Measurements from ENCODE around the gene FKBP8. TPM values are rescaled to one million over a fixed set of nuclear protein-coding genes. Genes with fewer than 3 reads are reported as not detected.

FKBP8 gene
- total RNA-seq, 1 experiment from 2014 or later: 243 TPM

DNA sequence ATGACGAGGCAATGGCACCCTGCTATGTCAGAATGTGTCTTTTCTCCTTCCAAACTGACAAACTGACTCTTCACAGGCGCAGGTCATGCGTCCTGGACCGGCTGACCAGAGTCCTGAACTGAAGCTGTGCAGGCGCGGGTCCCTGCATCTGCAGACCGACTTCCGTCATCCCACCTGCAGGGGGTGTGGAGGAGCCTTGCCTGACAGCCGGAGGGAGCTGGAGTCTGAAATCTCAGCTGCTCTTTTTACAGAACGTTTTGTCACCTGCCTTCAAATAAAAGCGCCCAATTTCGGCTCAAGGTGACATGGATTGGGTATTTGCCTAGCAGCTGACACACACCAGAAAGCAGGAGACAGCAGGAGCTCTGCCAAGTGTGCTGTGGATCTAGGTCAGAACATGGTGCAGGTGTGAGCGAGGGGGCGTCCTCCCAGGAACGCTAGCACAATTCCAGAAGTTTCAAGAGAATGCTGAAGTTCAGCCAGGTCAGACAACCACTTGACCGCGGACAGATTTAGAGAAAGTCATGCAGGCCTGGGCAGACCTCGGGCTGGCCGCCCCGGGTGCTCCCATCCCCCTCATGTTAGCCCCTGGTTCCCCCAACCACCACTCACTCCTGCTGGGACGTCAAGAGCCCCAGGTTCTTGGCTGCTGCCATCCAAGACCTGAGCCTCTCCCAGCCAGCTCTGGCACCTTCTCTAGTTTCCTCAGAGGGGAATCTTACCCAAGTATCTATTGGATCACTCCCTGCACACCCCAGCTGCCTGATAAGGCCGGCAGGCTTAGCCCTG, 54.3 kb downstream of the FKBP8 start:
- CTCF ChIA-PET: interaction anchor here (0.5 to 0.6 kb wide), 5 partner anchors 69 to 498 kb away, joined by 3 to 8 read pairs (median 4); partner anchors contain the start of gene KXD1
- DNase-seq (peak; percentile 30), ATAC-seq (peak; percentile 55)
- H3K9me2 ChIP-seq (replicated peaks; ENCODE audit: low read length): no peaks in the 10 kb centered on the region
- H3K9ac ChIP-seq (ENCODE audit: low read length): no peak overlapping the region
- no peaks in the 10 kb centered on the region for H3K27me3 ChIP-seq (ENCODE audit: low read length)
- no peak overlapping the region for H3K4me3 ChIP-seq (ENCODE audit: low read length)
- TF ChIP-seq, protein P1, sequence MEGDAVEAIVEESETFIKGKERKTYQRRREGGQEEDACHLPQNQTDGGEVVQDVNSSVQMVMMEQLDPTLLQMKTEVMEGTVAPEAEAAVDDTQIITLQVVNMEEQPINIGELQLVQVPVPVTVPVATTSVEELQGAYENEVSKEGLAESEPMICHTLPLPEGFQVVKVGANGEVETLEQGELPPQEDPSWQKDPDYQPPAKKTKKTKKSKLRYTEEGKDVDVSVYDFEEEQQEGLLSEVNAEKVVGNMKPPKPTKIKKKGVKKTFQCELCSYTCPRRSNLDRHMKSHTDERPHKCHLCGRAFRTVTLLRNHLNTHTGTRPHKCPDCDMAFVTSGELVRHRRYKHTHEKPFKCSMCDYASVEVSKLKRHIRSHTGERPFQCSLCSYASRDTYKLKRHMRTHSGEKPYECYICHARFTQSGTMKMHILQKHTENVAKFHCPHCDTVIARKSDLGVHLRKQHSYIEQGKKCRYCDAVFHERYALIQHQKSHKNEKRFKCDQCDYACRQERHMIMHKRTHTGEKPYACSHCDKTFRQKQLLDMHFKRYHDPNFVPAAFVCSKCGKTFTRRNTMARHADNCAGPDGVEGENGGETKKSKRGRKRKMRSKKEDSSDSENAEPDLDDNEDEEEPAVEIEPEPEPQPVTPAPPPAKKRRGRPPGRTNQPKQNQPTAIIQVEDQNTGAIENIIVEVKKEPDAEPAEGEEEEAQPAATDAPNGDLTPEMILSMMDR (conservative IDR thresholded peaks at IDR 0.05; ENCODE audit: low read depth, low read length): peak; percentile 52
- no peak for TF ChIP-seq EZH2phosphoT487 (IDR thresholded peaks at IDR 0.05; ENCODE audit: borderline replicate concordance, low read length)
- no peaks in the 10 kb centered on the region for H3K36me3 ChIP-seq (ENCODE audit: low read depth, low read length)
- intact Hi-C loops (cut with micrococcal nuclease): no loop called here
- no peaks in the 10 kb centered on the region for H3K9me3 ChIP-seq (ENCODE audit: low read length)
- no TSS peak for BruUV-seq (replicated peaks)
- POLR2A ChIA-PET (ENCODE audit: unreplicated experiment): no interaction called here
- H3K27ac ChIP-seq (ENCODE audit: low read length): no peak overlapping the region
- H3K4me1 ChIP-seq (ENCODE audit: insufficient read depth, low read length): peaks cover 13% of the 10 kb centered on the region
- peaks cover 72% of the 10 kb centered on the region for H4K20me1 ChIP-seq (ENCODE audit: low read length)
- H2AFZ ChIP-seq (ENCODE audit: low read length): no peak overlapping the region
- H3F3A ChIP-seq (ENCODE audit: low read length, unreplicated experiment): no peaks in the 10 kb centered on the region
- H3K79me2 ChIP-seq (ENCODE audit: low read length): peaks cover 99% of the 10 kb centered on the region
- no peak overlapping the region for H3K4me2 ChIP-seq (ENCODE audit: low read length)

DNA sequence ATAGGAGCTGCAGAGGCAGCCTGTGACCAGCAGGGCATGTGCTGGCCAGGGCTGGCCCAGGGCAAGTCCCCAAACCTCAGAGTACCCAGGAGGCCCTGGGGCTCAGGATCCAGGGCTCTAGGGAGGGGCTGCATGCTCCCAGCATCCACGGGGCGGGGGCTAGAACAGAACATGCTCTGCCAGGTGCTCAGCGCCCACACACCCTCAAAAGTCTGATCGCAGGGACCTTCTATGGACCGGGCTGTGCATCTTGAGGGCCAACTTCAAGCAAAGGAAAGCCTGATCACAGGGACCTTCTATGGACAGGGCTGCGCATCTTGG, 55.0 kb downstream of the FKBP8 start:
- H3K27ac ChIP-seq (ENCODE audit: low read length): no peak overlapping the region
- CTCF ChIA-PET: no interaction called here

More for the DNA sequence above, 55.0 kb downstream of the FKBP8 start:
- no peaks in the 10 kb centered on the region for H3K9me3 ChIP-seq (ENCODE audit: low read length)
- TF ChIP-seq EZH2phosphoT487 (IDR thresholded peaks at IDR 0.05; ENCODE audit: borderline replicate concordance, low read length): no peak
- TF ChIP-seq, protein P1 (conservative IDR thresholded peaks at IDR 0.05; ENCODE audit: low read depth, low read length): 0 out of 2 replicates have a peak, but pooled peaks have one; percentile 11
- H2AFZ ChIP-seq (ENCODE audit: low read length): no peak overlapping the region
- peaks cover 99% of the 10 kb centered on the region for H3K79me2 ChIP-seq (ENCODE audit: low read length)
- H3K9me2 ChIP-seq (replicated peaks; ENCODE audit: low read length): no peaks in the 10 kb centered on the region
- POLR2A ChIA-PET (ENCODE audit: unreplicated experiment): no interaction called here
- BruUV-seq (replicated peaks): no TSS peak
- no peaks in the 10 kb centered on the region for H3F3A ChIP-seq (ENCODE audit: low read length, unreplicated experiment)
- DNase-seq (peak; percentile 25), ATAC-seq (peak; percentile 61)
- no peaks in the 10 kb centered on the region for H3K36me3 ChIP-seq (ENCODE audit: low read depth, low read length)
- intact Hi-C loops (cut with micrococcal nuclease): no loop called here
- H3K27me3 ChIP-seq (ENCODE audit: low read length): no peaks in the 10 kb centered on the region
- peaks cover 13% of the 10 kb centered on the region for H3K4me1 ChIP-seq (ENCODE audit: insufficient read depth, low read length)
- no peak overlapping the region for H3K4me3 ChIP-seq (ENCODE audit: low read length)
- no peak overlapping the region for H3K4me2 ChIP-seq (ENCODE audit: low read length)
- no peak overlapping the region for H3K9ac ChIP-seq (ENCODE audit: low read length)
- H4K20me1 ChIP-seq (ENCODE audit: low read length): peaks cover 66% of the 10 kb centered on the region

All from PC-3 (cell line).